Hepatocyte (in vitro differentiated cells): Measurements from ENCODE around the gene AIF1.

ENCODE experiments used
- CTCF ChIP-seq: fragments of 200-600 bp; sonication (generic); IDR thresholded peaks from 2 replicates; pipeline ENCODE4 v1.5.1; 2016; ENCODE audit warnings: antibody characterized with exemption, mild to moderate bottlenecking; ENCODE audit not compliant: poor library complexity
- EZH2 ChIP-seq: fragments of 200-600 bp; sonication (generic); IDR thresholded peaks from 2 replicates; pipeline ENCODE4 v1.6.1; 2016; ENCODE audit warnings: antibody characterized with exemption, mild to moderate bottlenecking, borderline replicate concordance
- EZH2phosphoT487 ChIP-seq: fragments of 200-600 bp; sonication (generic); IDR thresholded peaks from one replicate; pipeline ENCODE4 v1.6.1; 2018; ENCODE audit warnings: antibody characterized with exemption, mild to moderate bottlenecking, low read depth, moderate library complexity; ENCODE audit not compliant: unreplicated experiment, severe bottlenecking

GRCh38 chr6:31659649-31660380 lies 44.8 kb downstream of the AIF1 start:
- TF ChIP-seq CTCF, result no peak
- no peak for TF ChIP-seq EZH2
- TF ChIP-seq EZH2phosphoT487, result no peak
